Heart right ventricle (tissue), 16 donors: ENCODE measurements around the gene CD3G. TPM values are rescaled to one million over a fixed set of nuclear protein-coding genes. Genes with fewer than 3 reads are reported as not detected.
A peak's percentile ranks its signal among the peaks of the same experiment; 100 is the strongest.

Source experiments
- ATAC-seq, 8 donors: fragments of 200-7000 bp; cut with Tn5 transposase; one replicate each; pipeline ENCODE4 v1.9.1; 2020; ENCODE audit warnings: mild to moderate bottlenecking in 8 of 8, moderate library complexity in 8 of 8, moderate number of reproducible peaks in 1 of 8
- DNase-seq, 2 donors: peaks; one replicate each; pipeline ENCODE4 v3.0.0-alpha.2; 2020
- H3K27ac ChIP-seq, 10 donors: fragments of 200-600 bp; sonication (generic) in 2 of 10; one replicate each; pipeline versions ENCODE4 v1.5.0 to v1.8.0; 2020 to 2022; ENCODE audit warnings: mild to moderate bottlenecking in 3 of 10
- H3K27me3 ChIP-seq, 7 donors: fragments of 200-600 bp; one replicate each; pipeline ENCODE4 v1.8.0; 2021 to 2022; ENCODE audit warnings: mild to moderate bottlenecking in 2 of 7
- H3K36me3 ChIP-seq, 9 donors: fragments of 200-600 bp; sonication (generic) in 1 of 9; one replicate each; pipeline versions ENCODE4 v1.5.0 to v1.8.0; 2020 to 2022; ENCODE audit warnings: mild to moderate bottlenecking in 2 of 9
- H3K4me1 ChIP-seq, 9 donors: fragments of 200-600 bp; sonication (generic) in 1 of 9; one replicate each; pipeline versions ENCODE4 v1.5.0 to v1.8.0; 2020 to 2022; ENCODE audit warnings: mild to moderate bottlenecking in 4 of 9
- H3K4me3 ChIP-seq, 10 donors: fragments of 200-600 bp; sonication (generic) in 2 of 10; one replicate each; pipeline versions ENCODE4 v1.5.0 to v1.8.0; 2020 to 2022; ENCODE audit warnings: mild to moderate bottlenecking in 7 of 10, moderate library complexity in 2 of 10
- H3K9me3 ChIP-seq, 11 donors: fragments of 200-600 bp in 10 of 11; sonication (generic) in 2 of 11; one replicate each; pipeline versions ENCODE4 v1.5.0 to v1.8.0; 2013 to 2022; ENCODE audit warnings: mild to moderate bottlenecking in 2 of 11, control low read depth in 1 of 11, moderate library complexity in 1 of 11
- CTCF ChIP-seq, 9 donors: fragments of 200-600 bp; sonication (generic) in 2 of 9; IDR thresholded peaks; one replicate each; pipeline versions ENCODE4 v1.5.0 to v1.8.0; 2021 to 2022; ENCODE audit warnings: antibody characterized with exemption in 9 of 9, mild to moderate bottlenecking in 5 of 9, moderate library complexity in 1 of 9
- WGBS, 2 donors: extraction: QIAGEN DNeasy Blood & Tissue Kit; methylation state at CpG; one replicate each; pipeline ENCODE4 v1.1.7; 2013; ENCODE audit warnings: inconsistent platforms in 1 of 2; 5-methylcytosine and 5-hydroxymethylcytosine counted together
- intact Hi-C, 10 donors: fragments of 100-400 bp; cut with DNase I; formaldehyde crosslinking; loops; one replicate each; pipeline versions ENCODE4 v1.11.1 to v1.14.2; 2022
- polyA plus RNA-seq, 2 donors: library from polyadenylated mRNA; stranded (reverse); fragments of 200-250 nt; gene quantifications; one replicate each; pipeline ENCODE4 v1.2.3, GENCODE V29; 2013
- total RNA-seq, 10 donors: library from RNA; stranded (reverse); fragmentation: NEBNext Ultra II Directional in 3 of 10; extraction: Animal tissue kit (Norgen Biotek cat#: 25700) in 3 of 10; gene quantifications; one replicate each; pipeline versions ENCODE4 v1.2.1 to v1.2.4, GENCODE V29; 2021 to 2023
- donor health status: Arrhythmogenic right ventricular cardiomyopathy.
- donor health status: ischemic (EF 13 %, LVEDD 7.1; RV severe dilation, severe dysfunction).
- donor health status: healthy with polysubstance abuse.
- donor health status: DM: no; HTN: yes; CAD: no.
- donor health status: DM: no; HTN: no; CAD: no.
- donor health status: ischemic (EF 25% LVEDD 6.9; RV normal size, moderate dysfunction).
- donor health status: ischemic (EF 25% LVEDD 5.7; RV mildly dilated, moderate dysfunction).
- donor health status: healthy.
- donor health status: DM: yes; HTN: yes; CAD: no.
- donor health status: Ischemic cardiomyopathy.
- donor health status: ischemic (EF 35%, LVEDD 5.7; RV mildly dilated, moderate dysfunction).
- donor health status: nonischemic (EF 11% LVEDD 7.7; RV severe dilation, severe dysfunction).
- donor health status: DM: yes; HTN: yes; CAD: no.
- donor health status: PGD.
- donor health status: ischemic (EF 29% LVEDD 5.4; RV normal size, mild dysfunction).
- donor health status: nonischemic (EF 23%, LVEDD 6.1; RV moderate dilation, normal function).

CD3G gene
- total and polyA plus RNA-seq, 12 donors: 0.06 to 5.7 (median 0.39) TPM; not detected in 5

GRCh38 chr11:118375978-118376377, 31.8 kb downstream of the CD3G start:
- intact Hi-C loops: loop anchor here in 2 of 10 donors (5.0 kb wide), 2 partner anchors 106 to 121 kb away; no protein-coding TSS in a partner anchor
- no peak for DNase-seq

DNA sequence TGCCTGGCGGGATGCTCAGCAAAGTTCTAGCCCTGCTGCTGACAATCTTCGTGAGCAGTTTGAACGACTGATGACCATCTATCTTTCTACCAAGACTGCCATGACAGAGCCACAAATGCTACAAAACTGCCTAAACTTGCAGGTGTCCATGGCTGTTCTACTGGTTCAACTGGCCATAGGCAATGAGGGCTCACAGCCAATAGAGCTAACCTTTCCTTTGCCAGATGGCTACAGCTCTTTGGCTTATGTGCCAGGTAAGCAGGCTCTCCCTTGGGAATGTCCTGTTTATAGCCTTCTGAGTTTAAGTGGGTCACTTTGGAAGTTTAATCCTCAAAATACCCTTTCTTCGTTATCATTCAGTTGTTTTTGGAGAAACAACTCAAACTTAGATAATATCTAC, 35.4 kb downstream of the CD3G start:
- Histone ChIP-seq H3K4me1 (peaks cover 0 to 5% (median 0%) of the 10 kb centered on the region in 9 donors), H3K27ac (no peak overlapping the region), H3K27me3 (no peaks in the 10 kb centered on the region), H3K36me3 (peaks cover 4 to 99% (median 87%) of the 10 kb centered on the region in 9 donors), H3K4me3 (no peak overlapping the region), H3K9me3 (no peaks in the 10 kb centered on the region)
- ATAC-seq: no peak
- WGBS, 2 donors: 89 to 94% methylated on average over 4 of the region's 4 CpGs
- intact Hi-C loops: loop anchor here in 2 of 10 donors (5.0 kb wide), 2 partner anchors 103 to 118 kb away; no protein-coding TSS in a partner anchor
- no peak for DNase-seq
- no peak for TF ChIP-seq CTCF (IDR thresholded peaks at IDR 0.05)

More at GRCh38 chr11:118375978-118376377, 31.8 kb downstream of the CD3G start:
- no peak overlapping the region for H3K4me3 ChIP-seq
- ATAC-seq: no peak
- H3K9me3 ChIP-seq: no peaks in the 10 kb centered on the region
- H3K27me3 ChIP-seq: no peaks in the 10 kb centered on the region
- H3K4me1 ChIP-seq: peaks cover 0 to 5% (median 0%) of the 10 kb centered on the region in 9 donors
- no peak overlapping the region for H3K27ac ChIP-seq
- peaks cover 6 to 99% (median 88%) of the 10 kb centered on the region in 9 donors for H3K36me3 ChIP-seq
- no peak for TF ChIP-seq CTCF (IDR thresholded peaks at IDR 0.05)

GRCh38 chr11:118380571-118380970, 36.4 kb downstream of the CD3G start:
- no peaks in the 10 kb centered on the region for H3K27me3 ChIP-seq
- H3K27ac ChIP-seq: peak overlapping the region in 2 of 10 donors; percentile 16 to 23
- peaks cover 4 to 99% (median 90%) of the 10 kb centered on the region in 9 donors for H3K36me3 ChIP-seq
- no peak overlapping the region for H3K4me3 ChIP-seq
- peaks cover 0 to 5% (median 0%) of the 10 kb centered on the region in 9 donors for H3K4me1 ChIP-seq
- ATAC-seq: peak in 2 of 8 donors; percentile 68 to 72
- no peak for TF ChIP-seq CTCF (IDR thresholded peaks at IDR 0.05)
- intact Hi-C loops: loop anchor here in 1 of 10 donors (5.0 kb wide), 1 partner anchor 117 kb away; no protein-coding TSS in a partner anchor
- DNase-seq: no peak
- no peaks in the 10 kb centered on the region for H3K9me3 ChIP-seq

GRCh38 chr11:118382954-118383353, 38.8 kb downstream of the CD3G start:
- H3K4me3 ChIP-seq: no peak overlapping the region
- no peak for TF ChIP-seq CTCF (IDR thresholded peaks at IDR 0.05)
- WGBS, 2 donors: 93 to 94% methylated on average over 3 of the region's 3 CpGs
- intact Hi-C loops: loop anchor here in 1 of 10 donors (5.0 kb wide), 1 partner anchor 114 kb away; no protein-coding TSS in a partner anchor
- H3K27ac ChIP-seq: no peak overlapping the region
- H3K36me3 ChIP-seq: peaks cover 3 to 100% (median 93%) of the 10 kb centered on the region in 9 donors
- H3K4me1 ChIP-seq: peaks cover 0 to 5% (median 0%) of the 10 kb centered on the region in 9 donors
- H3K9me3 ChIP-seq: no peaks in the 10 kb centered on the region
- DNase-seq (no peak), ATAC-seq (no peak)
- no peaks in the 10 kb centered on the region for H3K27me3 ChIP-seq
